HG03159 (cell line): ENCODE results near the gene S100A9.

Experiments used
- ATAC-seq: cut with Tn5 transposase; IDR thresholded peaks from one replicate; pipeline ENCODE4 v1.9.1; 2021; ENCODE audit warnings: mild to moderate bottlenecking, moderate library complexity; ENCODE audit not compliant: unreplicated experiment

Gene S100A9

GRCh38 chr1:153360592-153361479 is 3.2 kb downstream of the S100A9 start:
- ATAC-seq, result no peak

- ATAC-seq, result no peak
Measured at GRCh38 chr1:153361480-153362109, 3.9 kb downstream of the S100A9 start.

DNA sequence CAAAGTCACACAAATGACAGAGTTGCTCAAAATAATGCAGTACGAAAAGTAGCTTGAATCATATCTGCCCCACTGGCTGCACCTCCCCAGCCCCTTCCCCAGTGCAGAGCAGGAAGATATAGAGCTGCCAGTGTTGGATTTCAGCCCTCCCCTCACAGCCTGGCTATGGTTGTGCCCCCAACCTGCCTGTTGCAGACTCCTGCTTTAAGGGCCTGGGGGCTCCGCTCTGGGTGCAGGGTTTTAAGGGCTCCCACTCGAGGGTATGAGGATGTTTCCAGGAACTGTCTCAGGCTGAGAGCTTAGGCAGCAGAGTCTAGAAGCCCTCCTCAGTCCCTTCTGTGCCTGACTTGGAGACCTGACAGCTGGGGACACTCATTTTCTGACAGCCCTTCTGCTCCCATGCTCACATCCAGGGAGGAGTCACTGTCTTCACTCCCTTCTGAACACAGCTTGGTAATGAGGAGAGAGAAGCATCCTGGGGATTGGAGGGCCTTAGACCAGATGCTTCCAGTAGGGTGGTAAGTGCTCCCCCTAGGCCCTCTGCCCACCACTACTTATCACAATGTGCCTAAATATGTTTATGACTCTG is 4.6 kb downstream of the S100A9 start:
- ATAC-seq, result no peak

DNA sequence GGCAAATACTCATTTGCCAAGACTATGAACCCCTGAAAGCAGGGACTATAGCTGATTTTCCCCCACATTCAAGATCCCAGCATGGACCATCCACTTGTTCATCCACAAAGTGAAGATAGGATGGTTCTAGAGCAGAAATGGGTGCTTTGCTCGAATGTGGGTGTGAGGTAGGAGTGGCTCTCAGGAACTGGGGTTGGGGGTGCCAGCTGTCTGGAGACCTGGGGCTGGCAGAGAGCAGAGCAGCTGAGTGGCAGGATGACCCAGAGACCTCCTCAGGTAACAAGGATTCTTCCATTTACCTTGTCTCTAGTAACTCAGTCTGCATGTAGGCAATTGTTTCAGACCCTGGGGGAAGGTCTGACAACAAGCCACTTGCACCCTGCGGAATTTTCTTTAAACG is 6.0 kb downstream of the S100A9 start:
- ATAC-seq, result no peak

GRCh38 chr1:153364156-153364555 is 6.5 kb downstream of the S100A9 start:
- no peak for ATAC-seq

- ATAC-seq, result no peak
Measured at GRCh38 chr1:153364766-153365666, 7.4 kb downstream of the S100A9 start.

GRCh38 chr1:153365696-153366095 is 8.0 kb downstream of the S100A9 start:
- ATAC-seq, result no peak

DNA sequence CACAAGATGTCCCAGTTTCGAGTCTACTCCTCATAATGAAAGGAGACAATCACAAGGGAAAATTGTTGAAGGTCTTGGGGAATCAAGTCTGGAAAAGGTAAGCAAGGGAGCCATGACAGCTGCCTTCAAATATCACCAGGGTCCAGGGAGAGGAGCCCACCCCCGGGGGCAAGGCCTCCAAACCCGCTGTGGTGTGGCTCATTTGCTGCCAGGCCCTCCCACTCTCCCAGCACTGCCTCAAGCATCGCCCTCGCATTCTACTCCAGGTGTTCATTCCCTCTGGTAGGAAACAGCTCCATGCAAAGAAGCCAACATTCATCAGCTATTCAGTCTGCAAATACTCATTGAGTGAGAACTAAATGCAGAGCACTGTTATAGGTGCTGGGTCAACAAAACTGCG is 8.6 kb downstream of the S100A9 start:
- ATAC-seq, result no peak

DNA sequence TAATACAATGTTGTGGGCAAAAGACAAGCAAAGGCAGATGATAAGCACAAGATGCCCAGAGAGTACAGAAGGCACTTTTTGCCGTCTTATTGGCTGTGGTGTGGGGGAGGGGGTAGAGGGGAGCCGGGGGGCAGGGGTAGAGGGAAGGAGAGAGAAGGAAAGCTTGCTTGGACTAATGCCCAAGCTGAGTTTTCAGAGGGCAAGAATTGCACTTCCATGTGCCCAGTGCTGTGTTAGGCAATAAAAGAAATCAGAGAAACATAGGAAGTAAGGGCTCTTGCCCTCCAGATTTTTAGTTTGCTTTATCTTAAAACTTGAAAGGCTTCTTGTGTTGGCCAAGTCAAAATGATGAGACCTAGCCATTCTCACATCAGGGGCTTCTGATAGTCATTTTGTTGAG is 9.4 kb downstream of the S100A9 start:
- ATAC-seq, result no peak

DNA sequence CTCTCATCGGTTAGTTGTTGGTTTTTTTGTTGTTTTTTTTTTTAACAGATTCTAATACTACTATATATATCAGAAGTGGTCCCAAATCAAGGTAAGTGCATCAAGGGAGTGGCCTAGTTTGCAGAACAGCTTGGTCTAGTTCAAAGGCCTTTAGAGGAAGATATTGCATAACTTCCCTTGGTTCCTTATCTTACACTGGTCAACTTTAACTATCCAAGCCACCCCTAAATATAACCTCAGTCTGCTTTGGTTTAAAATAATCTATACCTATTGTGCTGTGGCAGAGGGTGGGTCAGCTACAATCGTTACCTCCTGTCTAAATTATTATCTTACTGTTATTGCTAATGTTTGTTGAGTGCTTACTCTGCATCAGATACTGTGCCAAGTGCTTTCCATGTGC is 10.8 kb downstream of the S100A9 start:
- ATAC-seq, result no peak

DNA sequence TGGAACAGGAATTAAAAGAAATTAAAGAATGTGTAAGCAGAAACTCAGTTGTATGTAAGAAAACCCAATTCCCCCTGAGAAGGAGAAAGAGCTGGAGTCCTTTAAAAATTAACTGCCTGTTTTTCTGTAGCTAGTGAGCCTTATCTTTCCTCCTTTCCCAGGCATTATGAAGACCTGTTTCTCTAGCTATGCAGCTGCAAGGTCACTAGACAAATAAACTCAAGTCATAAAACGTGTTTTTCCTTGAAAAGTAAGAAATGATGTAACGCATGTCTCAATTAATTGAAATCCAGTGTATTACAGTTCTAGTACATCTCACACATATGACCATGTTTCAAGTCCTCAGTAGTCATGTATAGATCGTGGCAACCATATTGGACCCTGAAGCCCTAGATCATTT is 12.5 kb downstream of the S100A9 start:
- ATAC-seq, result no peak

DNA sequence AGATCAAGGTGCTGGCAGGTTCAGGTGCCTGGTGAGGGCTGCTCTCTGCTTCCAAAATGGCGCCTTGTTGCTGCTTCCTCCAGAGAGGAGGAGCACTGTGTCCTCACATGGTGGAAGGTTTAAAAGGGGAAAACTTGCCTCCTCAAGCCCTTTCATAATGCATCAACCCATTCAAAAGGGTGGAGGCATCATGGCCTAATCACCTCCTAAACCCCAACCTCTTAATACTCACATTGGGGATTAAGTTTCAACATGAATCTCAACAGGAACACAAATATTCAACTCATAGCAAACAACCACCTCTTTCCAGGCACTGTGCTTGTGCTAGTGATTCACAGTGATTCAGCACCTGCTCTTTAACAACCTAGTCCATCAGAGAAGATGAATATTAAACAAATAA is 13.6 kb downstream of the S100A9 start:
- no peak for ATAC-seq

DNA sequence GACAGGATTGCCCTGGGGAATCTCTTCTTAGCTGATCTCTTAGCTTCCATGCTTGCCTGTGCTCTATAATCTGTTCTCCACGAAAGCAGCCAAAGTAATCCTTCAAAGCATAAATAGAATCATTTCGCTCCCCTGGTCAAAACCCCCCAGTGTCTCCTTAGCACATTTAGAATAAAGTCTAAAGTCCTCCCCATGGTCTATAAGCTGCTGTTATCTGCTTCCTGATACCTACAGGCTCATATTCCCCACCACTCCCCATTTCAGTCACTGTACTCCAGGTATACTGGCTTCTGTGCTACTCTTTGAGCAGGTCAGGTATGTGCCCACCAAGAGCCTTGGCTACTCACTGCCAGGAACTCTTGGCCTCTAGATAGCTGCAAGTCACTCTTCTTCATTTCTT is 14.9 kb downstream of the S100A9 start:
- ATAC-seq, result no peak

- ATAC-seq, result no peak
Measured at GRCh38 chr1:153374071-153374470, 16.4 kb downstream of the S100A9 start.

- ATAC-seq, result no peak
Measured at GRCh38 chr1:153375511-153375910, 17.9 kb downstream of the S100A9 start, which contains the start of gene S100A12. Gene S100A12 (minus strand): TSS chr1:153375621. CDS start chr1:153374592, 1,029 bp downstream.

GRCh38 chr1:153379591-153379990 is 21.9 kb downstream of the S100A9 start:
- ATAC-seq, result no peak

DNA sequence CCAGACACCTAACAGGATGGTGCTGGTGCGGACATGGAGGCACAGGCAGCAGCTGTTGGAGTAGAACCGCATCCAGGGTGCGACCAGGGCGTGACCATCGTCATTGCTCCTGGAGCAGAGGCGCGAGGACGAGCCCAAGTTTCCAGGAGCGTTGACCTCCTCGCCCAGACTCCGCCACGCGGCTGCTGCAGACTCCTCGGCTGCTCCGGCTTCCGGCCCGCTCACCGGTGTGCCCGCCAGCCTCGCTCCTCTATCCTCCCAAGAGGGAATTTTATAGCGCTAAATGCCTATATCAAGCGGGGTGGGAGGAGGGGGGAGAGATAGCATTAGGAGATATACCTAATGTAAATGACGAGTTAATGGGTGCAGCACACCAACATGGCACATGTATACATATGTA is 23.1 kb downstream of the S100A9 start:
- ATAC-seq, result no peak

DNA sequence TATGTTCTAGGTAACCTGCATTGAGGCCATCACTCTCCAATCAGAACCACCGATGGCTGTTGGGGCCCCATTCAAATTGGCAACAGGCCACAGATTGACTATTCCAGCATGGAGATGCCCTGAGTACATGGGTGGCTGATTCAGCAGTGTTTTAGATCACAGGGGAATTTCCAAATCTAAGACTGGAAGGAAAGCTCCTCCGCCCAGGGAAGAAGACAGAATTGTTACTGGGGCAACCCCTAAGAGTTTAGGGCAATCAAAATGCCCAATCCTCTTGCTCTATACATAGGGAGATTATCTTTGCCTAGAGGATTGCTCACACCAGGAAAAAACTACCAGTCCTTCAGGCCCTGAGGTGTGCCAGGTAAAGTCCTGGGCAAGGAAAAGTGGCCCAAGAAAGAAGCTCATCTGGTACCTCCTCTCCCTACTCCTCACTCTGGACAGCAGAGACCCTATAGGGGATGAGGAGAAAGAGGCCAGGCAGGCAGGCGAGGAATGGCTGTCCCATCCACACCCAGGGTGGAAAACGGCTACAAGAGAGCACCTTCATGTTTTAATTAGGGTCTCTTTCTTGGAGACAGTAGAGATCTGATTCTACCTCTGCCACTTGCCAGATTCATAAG is 27.4 kb downstream of the S100A9 start:
- ATAC-seq, result no peak

- no peak for ATAC-seq
Measured at GRCh38 chr1:153386500-153386901, 28.8 kb downstream of the S100A9 start.

GRCh38 chr1:153387001-153387400 is 29.3 kb downstream of the S100A9 start:
- no peak for ATAC-seq
